Peyer's patch (tissue), 4 donors: ENCODE results near the gene KLHDC9.

Experiments
- CTCF ChIP-seq, 6 experiments: fragments of 450-650 bp in 4 of 6; fragments of 200-600 bp in 2 of 6; sonication (generic) in 1 of 6; IDR thresholded peaks; one replicate each; pipeline ENCODE4 v1.5.1; 2017 to 2019; ENCODE audit warnings: antibody characterized with exemption in 6 of 6, mild to moderate bottlenecking in 3 of 6, moderate library complexity in 1 of 6
- POLR2A ChIP-seq, 2 donors: fragments of 450-650 bp; IDR thresholded peaks; one replicate each; pipeline ENCODE4 v1.5.1; 2017; ENCODE audit warnings: antibody characterized with exemption in 2 of 2, mild to moderate bottlenecking in 2 of 2, moderate library complexity in 2 of 2

DNA sequence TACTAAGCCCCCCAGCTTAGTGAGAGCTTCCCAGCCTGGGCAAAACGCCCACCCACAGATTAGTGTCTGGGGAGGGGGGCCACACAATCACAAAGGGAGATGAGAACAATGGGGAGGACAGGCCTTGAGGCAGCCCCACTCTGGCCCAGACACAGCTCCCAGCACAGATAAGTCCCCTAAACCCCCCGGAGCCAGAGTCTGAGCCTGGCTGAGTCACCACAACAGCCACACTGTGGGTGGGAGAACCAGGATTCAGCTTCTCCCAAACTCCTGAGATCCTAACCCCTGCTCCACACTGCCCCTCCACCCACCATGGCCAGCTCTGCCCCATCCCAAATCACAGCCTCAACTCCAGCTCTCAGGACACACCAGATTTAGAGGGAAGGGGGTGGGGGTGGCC is 13.0 kb upstream of the KLHDC9 start:
- TF ChIP-seq CTCF (IDR thresholded peaks at IDR 0.05) (no peak), POLR2A (IDR thresholded peaks at IDR 0.05) (no peak)
